ENCODE measurements around the gene UBL3.

The UBL3 gene

DNA sequence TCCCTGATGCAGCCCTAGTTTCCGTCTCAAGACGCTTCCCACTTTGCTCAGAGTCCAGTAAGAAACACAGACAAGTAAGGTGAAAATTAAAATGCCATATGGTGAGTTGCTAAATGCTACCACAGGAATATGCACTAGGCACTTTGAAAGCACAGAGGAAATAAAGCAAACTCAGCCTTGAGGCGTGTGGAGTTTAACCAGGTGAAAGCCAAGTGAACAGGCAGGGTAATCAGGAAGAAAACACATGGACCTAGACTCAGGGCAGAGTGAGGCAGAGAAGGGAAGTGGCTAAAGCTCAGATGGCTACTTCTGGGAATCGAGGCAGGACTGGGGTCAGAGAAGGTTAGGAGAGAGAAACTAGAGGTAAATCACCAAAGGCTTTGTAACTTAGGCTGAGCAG, 5.4 kb upstream of the UBL3 start:
- DNase-seq = no peak

DNA sequence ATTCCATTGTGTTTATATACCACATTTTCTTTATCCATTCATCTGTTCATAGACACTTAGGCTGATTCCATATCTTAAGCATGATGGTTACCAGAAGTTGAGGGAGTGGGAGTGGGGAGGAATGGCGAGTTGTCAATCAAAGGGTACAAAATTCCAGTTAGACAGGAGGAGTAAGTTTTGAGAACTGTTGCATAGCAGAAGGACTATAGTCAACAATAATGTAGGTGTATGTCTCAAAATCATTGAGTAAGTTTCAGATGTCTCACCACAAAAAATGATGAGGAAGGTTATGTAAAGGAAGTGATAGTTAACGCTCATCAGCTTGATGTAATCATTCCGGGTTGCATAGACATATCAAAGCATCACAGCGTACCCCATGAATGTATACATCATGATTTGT, 4.6 kb upstream of the UBL3 start:
- DNase-seq = no peak

DNA sequence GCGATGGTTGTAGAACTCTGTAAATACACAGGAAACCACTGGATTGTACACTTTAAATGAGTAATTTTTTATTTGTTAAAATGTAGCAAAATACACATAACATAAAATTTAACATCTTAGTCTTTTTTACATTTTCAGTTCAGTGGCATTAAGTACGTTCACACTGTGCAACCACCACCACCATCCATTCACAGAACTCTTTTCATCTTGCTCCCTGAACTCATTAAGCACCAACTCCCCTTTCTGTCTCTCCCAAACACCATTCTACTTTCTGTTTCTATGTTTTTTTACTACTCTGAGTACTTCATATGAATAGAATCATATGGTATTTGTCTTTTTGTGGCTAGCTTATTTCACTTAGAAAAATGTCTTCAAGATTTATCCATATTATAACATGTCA, 2.7 kb upstream of the UBL3 start:
- no peak for DNase-seq

DNA sequence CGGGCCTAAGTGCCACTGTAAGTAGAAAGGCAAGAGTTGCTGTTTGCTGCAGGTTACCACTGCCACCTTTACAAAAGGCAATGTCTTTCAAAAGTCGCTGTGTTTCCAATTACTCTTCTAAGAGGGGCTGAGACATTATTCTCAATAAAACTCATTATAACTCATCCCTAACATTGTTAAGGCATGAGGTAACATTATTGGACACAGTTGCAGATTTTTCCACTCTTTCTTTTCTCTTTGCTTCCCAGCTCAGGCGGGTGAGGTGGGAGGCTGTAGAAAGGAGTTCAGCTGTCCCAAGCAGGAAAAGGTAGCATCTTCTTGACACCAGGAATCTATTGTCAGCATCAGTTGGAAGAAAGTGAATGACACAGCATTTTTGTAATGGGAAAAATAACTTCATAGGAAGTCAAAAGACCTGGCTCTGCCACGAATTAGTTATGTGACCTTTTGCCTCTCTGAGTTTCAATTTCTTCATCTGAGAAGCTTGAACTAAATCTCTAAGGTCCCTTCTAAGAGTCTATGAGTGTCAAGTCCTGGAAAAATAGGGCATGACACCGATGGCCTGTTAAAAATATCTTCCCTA, 2.1 kb upstream of the UBL3 start:
- DNase-seq = no peak

DNA sequence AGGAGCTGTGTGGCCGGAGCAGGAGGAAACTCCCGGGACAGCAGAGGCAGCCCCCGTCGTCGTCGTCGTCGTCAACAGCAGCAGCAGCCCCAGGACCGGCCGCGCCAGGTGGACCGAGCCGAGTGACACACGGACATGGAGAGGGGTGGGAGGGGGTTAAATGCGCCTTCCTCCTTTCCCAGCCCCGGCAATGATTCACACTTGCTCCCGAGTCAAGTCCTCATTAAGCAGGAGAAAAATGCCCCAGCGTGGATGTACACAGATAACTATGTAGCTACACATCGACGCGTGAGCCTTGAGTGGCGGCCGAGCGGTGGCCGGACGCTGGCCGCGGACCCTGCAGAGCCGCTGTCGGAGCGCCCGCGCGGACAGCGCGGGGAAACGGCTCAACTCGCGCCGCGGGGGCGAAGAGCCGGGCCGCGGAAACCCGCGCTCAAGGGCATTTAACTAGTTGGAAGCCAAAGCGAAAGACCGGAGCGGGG, 645 bp downstream of the UBL3 start:
- peak; percentile 69 for DNase-seq

DNA sequence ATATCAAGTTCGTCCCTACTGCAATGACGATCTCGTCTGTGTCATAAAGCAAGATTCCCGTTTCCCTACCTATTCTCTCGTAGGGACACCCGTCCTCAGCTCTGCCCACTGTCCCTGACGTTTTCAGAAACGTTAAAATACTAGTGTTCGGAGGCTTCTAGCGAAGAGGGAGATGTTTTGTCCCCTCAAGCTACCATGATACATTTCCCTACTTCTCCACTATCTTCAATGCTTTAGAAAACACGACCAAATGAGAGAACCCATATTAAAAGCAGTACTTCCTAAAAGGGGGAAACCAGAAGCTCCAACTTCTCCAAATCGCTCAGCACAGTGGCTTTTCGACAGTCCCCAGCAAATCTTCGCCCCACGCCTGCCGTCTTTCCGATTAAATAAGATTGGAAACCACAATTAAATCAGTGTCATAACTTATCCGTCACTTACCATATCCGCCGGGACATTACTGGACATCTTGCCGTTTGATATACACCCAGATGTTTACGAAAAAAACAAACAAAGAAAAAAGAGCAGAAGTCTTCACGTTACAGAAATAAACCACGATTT, 1.3 kb downstream of the UBL3 start:
- no peak for DNase-seq

DNA sequence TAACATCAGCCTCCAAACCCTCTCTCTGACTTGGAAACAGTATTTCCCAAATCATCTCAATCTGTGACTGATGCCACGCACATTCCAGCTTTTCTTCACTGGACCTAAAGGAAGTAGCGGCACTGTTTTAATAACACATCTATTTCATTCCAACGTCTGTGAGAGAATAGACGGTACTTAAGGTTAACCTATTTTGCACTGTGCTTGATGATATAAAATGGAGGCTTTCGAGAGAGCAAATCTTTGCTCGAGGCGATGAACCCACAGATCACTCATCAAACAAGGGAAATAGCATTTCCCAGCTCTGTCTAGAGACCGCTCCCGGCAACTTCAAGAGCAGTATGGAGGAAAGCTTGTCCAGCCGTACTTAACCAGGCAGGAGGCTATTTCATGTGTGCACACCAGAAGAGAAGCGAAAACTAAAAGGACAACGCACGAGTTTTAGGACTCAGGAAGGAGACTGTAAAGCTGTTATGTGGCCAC, 2.9 kb downstream of the UBL3 start:
- no peak for DNase-seq

DNA sequence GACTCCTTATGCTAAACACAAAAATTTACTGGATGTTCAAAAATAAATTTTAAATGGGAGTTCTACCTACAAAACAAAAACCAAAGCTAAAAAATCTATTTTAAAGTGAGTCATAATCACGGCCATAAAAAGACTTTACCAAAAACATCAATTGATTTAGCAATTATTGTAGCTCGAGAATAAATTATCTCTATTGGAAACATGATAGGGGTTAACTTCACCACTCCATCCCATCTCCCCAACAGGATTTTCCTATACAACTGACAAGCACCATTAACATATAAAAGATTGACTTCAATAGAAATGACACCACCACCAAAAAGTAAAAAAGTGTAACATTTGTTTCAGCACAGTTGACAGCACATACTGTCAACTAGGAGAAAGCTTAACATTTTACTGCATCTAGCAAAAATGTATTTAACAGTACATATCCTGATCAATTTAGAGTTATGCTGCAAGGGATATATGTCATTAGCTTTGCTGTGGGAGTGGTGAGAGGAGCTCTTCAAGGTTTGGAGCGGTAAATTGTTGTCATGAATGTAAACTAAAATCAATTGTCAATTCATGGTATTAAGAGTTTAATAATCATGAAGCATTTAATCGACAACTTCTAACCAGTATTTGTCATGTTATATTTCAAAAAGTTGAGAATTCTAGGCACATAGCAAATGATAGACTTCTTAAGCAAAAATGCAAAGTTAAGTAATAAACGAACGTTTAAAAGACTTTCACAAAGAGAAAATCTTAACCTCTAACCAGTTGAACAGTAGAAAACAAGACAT, 3.8 kb downstream of the UBL3 start:
- DNase-seq = no peak

DNA sequence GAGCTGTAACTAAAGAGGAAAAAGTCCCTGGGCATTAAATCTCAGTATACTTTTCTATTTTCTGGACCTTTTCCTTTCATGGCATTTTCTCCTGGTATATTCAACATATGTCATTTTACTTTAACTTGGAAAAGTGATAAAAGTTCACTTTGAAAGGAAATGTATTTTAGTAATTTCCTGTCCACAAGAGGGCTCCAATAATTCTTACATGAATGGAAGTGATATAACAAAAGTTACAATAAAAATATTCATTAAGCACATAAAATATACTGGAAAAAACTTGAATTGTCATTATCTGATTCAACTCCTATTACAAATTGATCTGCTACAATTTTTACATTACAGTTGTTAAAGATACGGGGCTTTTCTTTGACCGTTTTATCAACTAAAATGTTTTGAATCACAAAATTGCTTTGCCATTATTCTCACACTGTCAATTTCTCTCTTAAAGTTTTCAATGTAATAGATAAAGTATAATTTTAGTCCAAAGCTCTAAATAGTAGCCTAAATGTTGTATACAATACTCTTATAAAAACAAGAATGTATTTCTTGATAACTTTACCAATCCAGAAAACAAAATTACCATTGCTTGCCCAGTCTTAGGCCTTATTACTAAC, 4.9 kb downstream of the UBL3 start:
- no peak for DNase-seq

DNA sequence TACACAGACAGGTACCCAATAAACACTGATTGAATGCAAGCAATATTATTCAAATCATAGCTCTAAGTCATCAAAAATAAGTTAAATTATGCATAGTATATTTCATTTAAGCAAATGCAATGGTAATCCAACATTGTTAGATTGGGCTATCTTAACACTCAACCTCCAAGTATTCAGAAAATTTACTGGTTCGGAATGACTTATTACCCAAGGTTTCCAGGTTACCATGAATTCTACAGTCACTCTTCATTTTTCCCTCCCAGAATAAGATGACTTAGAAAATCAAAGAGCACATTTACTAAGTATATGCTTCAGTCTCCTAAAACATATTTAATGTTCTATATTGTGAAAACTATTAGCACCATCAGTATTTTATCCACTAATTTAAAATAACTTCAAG, 6.0 kb downstream of the UBL3 start:
- no peak for DNase-seq

DNA sequence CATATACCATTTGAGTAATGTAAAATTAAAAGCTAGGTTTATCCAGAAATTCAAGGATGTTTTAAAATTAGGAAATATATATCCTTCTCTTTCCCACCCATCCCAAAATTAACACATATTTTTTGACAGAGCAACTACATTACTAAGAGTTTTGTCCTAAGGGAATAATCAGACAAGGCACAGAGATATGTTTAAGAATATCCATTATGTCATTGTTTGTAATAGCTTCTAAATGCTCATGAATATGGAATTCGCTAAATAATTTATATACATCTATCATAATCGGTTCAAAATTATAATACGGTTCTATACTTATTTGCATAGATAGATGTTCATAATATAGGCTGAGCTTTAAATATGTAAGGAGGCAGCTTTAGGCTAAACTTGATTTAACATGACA, 9.8 kb downstream of the UBL3 start:
- DNase-seq = no peak

DNA sequence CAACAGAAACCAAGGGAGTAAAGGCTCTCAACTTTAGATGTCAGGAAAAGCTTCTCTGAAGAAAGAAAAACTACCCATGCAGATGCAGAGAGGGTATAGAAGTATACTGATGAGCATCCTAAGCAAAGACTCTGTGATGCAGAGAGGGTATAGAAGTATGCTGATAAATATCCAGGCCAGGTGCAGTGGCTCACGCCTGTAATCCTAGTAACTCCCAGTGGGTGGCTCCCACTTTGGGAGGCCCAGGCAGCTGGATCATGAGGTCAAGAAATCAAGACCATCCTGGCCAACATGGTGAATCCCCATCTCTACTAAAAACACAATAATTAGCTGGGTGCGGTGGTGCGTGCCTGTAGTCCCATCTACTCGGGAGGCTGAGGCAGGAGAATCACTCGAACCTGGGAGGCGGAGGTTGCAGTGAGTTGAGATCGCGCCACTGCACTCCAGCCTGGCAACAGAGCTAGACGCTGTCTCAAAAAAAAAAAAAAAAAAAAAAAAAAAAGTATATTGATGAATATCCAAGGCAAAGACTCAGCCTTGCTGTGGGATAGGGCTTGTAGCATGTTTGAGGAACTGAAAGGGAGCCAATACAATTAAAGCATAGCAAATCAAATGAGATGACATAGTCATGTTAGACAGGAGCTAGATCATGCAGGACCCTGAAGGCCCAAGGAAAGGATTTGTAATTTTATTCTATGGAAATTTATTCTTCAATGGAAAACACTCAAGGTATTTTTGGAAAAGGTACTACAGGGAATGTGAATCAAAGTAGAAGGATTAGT, 14.9 kb downstream of the UBL3 start:
- DNase-seq = no peak

DNA sequence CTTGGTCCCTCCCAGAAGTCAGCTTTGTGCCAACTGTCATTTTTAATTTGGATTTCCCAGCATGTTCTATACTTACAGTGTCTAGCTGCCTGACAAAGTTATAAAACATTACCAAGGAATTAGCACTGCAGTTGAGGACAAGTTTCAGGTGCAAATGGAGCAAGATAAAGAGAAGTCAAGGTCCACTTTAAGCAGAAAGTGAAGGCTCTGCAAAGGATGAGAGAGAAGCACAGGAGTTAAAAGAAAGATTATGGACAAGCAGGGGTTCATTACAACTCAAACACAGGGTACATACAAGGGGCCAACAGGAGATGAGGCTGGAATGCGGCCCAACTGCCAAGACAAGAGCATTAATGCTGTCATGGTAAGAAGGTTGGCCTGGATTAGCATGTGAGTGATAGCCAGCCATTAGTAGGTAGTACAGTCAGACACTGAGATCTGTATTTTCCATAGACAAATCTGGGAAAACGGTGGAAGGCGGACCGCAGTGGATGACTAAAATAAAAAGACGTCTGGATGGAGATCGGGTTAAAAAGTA, 17.6 kb downstream of the UBL3 start:
- no peak for DNase-seq

DNA sequence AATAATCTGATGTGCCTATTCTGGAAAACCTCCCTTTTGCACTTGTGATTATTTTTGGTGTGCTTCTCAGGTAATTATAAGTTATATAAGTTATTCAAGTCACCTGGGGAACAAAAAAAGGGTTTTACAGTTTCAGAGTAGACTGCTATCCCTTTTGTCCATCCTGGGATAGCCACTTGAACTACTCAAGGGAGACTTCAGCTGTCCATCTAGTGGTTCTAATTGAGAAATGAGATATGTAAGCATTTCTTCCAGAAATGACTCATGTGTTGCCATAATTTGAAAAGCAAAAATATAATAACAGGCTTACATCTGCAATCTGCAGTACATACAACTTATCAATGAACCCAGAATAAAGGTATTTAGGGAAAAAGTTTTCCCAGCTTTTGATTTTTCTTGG, 20.4 kb downstream of the UBL3 start:
- DNase-seq = no peak

DNA sequence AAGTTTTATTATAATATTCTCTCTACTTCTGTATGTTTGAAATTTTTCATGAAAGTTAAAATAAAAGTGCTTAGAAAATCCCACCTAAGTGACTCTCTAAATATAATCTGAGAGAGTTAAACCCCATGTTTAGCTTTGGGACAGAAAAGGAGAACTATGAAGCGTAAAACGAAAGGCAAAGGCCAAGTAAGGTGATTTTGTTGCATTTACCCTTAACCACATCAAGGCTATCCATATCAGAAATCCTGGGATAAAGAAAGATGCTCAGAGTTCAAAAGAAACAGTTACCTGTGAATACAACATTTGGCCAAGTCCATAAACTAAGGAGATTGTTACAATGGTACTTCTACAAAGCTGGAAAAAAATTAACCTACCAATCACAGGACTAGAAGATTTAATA, 31.3 kb downstream of the UBL3 start:
- DNase-seq = no peak

DNA sequence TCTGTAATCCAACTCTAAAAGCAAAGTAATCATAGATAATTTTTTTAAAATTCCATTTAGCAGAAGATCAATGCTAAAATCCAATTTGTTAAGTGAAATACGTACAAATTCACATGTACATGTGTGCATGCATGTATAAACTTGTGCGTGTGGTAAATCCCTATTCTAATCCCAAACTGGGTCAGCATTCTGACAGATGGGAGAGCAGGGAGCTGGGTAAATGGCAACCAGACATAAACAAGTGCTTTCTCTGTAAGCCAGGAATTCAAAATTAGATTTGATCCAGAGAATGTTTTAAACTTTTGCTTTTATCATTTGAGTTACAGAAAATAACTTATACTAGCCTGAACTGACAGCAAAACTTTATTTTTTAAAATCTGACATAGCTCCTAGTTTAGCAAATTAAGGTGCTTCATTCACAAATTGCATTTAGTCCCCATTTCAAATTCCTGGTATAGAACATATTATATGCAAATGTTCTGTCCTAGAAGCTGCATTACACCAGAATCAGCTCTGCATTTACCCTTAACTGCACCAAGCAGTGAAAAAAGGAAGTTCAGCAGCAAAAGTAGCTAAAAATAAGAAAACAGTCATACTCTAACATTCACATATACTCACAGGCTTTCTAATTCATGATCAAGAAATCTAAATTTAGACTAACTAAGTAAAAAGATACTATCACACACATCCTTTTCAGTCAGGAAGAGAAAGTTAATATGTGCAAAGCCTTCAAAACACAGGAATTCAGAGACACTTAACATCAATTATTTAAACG, 32.6 kb downstream of the UBL3 start:
- no peak for DNase-seq

DNA sequence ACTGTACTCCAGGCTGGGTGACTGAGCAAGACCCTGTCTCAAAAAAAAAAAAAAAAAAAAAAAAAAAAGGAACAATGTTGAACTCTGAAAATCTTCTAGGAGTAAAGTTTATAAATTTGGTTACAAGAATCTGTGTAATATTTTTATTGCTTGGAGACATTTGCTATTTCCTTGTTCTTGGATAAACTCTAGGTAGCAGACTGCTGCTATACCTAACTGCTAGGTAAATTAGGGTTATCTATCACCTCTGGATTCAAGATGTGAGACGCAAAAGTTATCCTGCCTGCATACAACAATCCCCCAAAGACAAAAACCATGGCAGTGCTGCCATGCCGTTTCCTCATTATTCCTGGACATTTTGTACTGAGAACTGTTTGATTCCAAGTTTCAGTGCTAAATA, 33.7 kb downstream of the UBL3 start:
- no peak for DNase-seq

DNA sequence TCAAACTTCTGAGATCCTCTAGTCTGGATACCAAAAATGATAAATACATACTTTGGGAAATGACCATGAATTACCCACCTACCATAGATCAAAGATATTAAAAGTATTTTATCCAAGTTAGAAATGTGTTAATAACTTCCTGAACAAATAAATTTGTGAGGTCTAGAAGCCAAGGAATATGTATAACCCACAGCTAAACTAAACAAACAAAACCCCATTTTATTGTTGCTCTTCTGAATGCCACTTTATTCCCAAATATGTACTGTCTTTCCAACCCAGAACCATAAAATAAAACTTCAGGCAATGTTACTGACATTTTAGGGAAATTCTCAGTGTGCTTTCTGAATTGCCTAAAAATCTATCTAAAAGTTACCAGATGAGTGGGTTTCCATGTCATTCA, 35.1 kb downstream of the UBL3 start:
- DNase-seq = no peak

DNA sequence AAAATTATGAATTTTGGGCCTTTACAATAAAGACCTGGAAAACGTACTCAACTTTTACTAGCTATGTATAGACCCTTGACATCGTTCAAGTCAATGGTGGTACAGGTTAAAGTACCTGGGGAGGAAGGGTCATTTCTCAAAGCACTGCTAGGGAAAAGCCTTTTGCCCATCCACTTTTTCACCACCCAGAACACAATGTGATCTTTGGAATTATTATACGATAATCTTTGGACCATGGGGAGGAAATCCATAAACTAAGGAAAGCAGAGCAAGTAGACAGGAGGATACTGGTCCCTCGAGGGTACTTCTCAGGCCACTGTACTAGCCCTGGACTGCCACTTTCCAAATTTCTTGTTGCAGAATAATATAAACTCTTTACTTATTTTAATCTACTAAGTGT, 39.5 kb downstream of the UBL3 start:
- no peak for DNase-seq

DNA sequence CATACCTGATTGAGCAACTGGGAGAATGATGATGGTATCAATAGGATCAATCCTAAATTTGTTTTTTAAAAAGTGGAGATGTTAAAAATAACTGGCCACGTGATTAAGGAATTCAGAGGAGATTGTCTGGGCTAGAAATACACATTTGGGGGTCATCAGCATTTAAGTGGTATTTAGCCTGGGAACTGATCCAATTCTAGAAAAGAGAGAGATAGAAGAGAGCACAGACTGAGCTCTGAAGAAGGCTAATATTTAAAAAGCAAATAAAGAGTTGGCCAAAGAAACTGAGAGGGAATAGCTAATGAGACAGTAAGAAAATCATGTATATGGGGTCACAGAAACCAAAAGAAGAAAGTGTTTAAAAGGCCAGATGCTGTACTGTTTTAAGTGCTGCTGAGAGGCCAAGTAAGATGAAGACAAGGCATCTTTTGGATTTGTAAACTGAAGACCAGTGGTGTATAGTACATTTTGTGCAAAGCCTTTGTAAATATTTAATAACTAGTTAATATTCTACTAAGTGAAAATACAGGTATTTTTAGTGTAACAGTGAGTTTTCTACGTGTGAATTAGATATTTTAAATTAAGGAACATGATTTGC, 40.2 kb downstream of the UBL3 start:
- DNase-seq = no peak

DNA sequence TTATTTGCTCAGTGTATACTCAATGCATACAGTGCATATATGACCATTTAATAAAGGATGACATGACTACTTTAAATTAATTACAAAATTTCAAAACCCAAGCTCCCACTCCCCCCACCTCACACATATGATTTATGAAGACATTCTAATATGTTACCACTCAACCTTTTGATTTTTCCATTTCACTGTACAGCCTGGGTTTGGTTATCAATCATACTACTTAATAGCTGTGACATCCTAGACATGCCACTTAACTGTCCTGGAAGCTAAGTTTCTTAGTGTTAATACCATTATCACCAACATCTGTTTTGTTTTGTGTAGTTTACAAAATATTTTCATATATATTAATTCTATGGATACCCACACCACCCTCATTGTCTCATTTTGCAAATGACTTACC, 42.2 kb downstream of the UBL3 start:
- DNase-seq = no peak

All from activated CD8-positive, alpha-beta memory T cell treated with anti-CD3 and anti-CD28 coated beads, Interleukin-2, amount 50 U/mL, for 48 hours (primary cell).